B cell (primary cell): ENCODE measurements around the gene ENOPH1. TPM values are rescaled to one million over a fixed set of nuclear protein-coding genes. Genes with fewer than 3 reads are reported as not detected.

Experiments
- ATAC-seq: fragments of 200-7000 bp; cut with Tn5 transposase; one replicate; pipeline ENCODE4 v1.10.0; 2021; ENCODE audit warnings: low read depth, mild to moderate bottlenecking, moderate number of reproducible peaks, moderate library complexity
- CTCF ChIA-PET: fragments of 350-600 bp; sonication (Branson Sonifier 250); formaldehyde crosslinking; loops from one replicate; lab custom pipeline; 2021; ENCODE audit warnings: antibody characterized with exemption, inconsistent platforms; lab: Charles Lee
- POLR2A ChIA-PET: fragments of 350-600 bp; sonication (Branson Sonifier 250); formaldehyde crosslinking; loops from one replicate; lab custom pipeline; 2021; ENCODE audit warnings: antibody characterized with exemption; lab: Charles Lee
- DNase-seq: peaks from one replicate; pipeline ENCODE4 v3.0.0; 2013
- H2AFZ ChIP-seq: 2 replicates; pipeline ENCODE4 v1.6.1; 2012; ENCODE audit warnings: mild to moderate bottlenecking, low read depth, low read length; ENCODE audit not compliant: insufficient read depth, poor library complexity, severe bottlenecking
- H3K27ac ChIP-seq, 2 donors: 1 replicate in 1 of 2; 2 replicates in 1 of 2; pipeline ENCODE4 v1.5.1; 2012 to 2013; ENCODE audit warnings: low read length in 2 of 2, mild to moderate bottlenecking in 2 of 2, moderate library complexity in 1 of 2
- H3K27me3 ChIP-seq, 4 experiments: fragments of 200-600 bp in 1 of 4; sonication (generic) in 1 of 4; replicated peaks in 1 of 4; 1 replicate in 2 of 4; 2 replicates in 2 of 4; pipeline versions ENCODE4 v1.6.1 to v1.7.0; 2013 to 2016; ENCODE audit warnings: low read length in 3 of 4, mild to moderate bottlenecking in 2 of 4, mixed read lengths in 1 of 4, moderate library complexity in 1 of 4; ENCODE audit not compliant: insufficient read depth in 4 of 4, control insufficient read depth in 3 of 4; ENCODE audit errors: control extremely low read depth in 1 of 4
- H3K36me3 ChIP-seq, 2 experiments: replicated peaks in 1 of 2; 1 replicate in 1 of 2; 2 replicates in 1 of 2; pipeline versions ENCODE4 v1.6.1 to v1.7.1; 2013; ENCODE audit warnings: low read length in 1 of 2; ENCODE audit not compliant: insufficient read depth in 2 of 2, control insufficient read depth in 1 of 2; ENCODE audit errors: control extremely low read depth in 1 of 2, extremely low read depth in 1 of 2
- H3K4me1 ChIP-seq, 2 donors: fragments of 200-600 bp in 1 of 2; sonication (generic) in 1 of 2; 1 replicate in 1 of 2; 2 replicates in 1 of 2; pipeline versions ENCODE4 v1.5.1 to v1.6.1; 2013 to 2017; ENCODE audit warnings: low read length in 2 of 2; ENCODE audit not compliant: control insufficient read depth in 2 of 2, insufficient read depth in 2 of 2
- H3K4me2 ChIP-seq: replicated peaks from 2 replicates; pipeline ENCODE3; 2012; ENCODE audit warnings: mild to moderate bottlenecking, low read depth, low read length; ENCODE audit not compliant: poor library complexity, severe bottlenecking
- H3K4me3 ChIP-seq, 5 experiments: fragments of 200-600 bp in 1 of 5; sonication (generic) in 1 of 5; 1 replicate in 3 of 5; 2 replicates in 2 of 5; pipeline versions ENCODE4 v1.5.1 to v1.7.0; 2011 to 2016; ENCODE audit warnings: low read length in 4 of 5, mild to moderate bottlenecking in 4 of 5, low read depth in 2 of 5, control low read depth in 1 of 5, moderate library complexity in 1 of 5; ENCODE audit not compliant: insufficient read depth in 1 of 5; ENCODE audit errors: control extremely low read depth in 1 of 5, extremely low read depth in 1 of 5
- H3K79me2 ChIP-seq: fragments of 200-600 bp; sonication (generic); one replicate; pipeline ENCODE4 v1.6.0; 2016; ENCODE audit warnings: low read length; ENCODE audit not compliant: control insufficient read depth, insufficient read depth
- H3K9ac ChIP-seq: fragments of 200-600 bp; sonication (generic); 2 replicates; pipeline ENCODE4 v1.6.1; 2017; ENCODE audit warnings: mild to moderate bottlenecking, low read length, moderate library complexity
- H3K9me3 ChIP-seq, 3 donors: one replicate each; pipeline versions ENCODE4 v1.6.1 to v1.7.1; 2013; ENCODE audit warnings: low read length in 2 of 3; ENCODE audit not compliant: control insufficient read depth in 2 of 3, insufficient read depth in 1 of 3; ENCODE audit errors: control extremely low read depth in 1 of 3
- H4K20me1 ChIP-seq: 2 replicates; pipeline ENCODE4 v1.6.0; 2012; ENCODE audit warnings: mild to moderate bottlenecking, low read length; ENCODE audit not compliant: insufficient read depth, control insufficient read depth, poor library complexity, severe bottlenecking
- H3K27ac Mint-ChIP-seq: one replicate; pipeline ENCODE4 v1.8.0; 2021; ENCODE audit warnings: mixed read lengths
- H3K27me3 Mint-ChIP-seq: one replicate; pipeline ENCODE4 v1.8.0; 2021; ENCODE audit warnings: mixed read lengths
- H3K4me1 Mint-ChIP-seq: one replicate; pipeline ENCODE4 v1.8.0; 2021; ENCODE audit warnings: mixed read lengths
- H3K4me3 Mint-ChIP-seq: one replicate; pipeline ENCODE4 v1.8.0; 2021; ENCODE audit warnings: mixed read lengths
- H3K9me3 Mint-ChIP-seq: one replicate; pipeline ENCODE4 v1.8.0; 2022; ENCODE audit warnings: mixed read lengths; ENCODE audit not compliant: insufficient read depth
- CTCF ChIP-seq: fragments of 200-600 bp; IDR thresholded peaks from one replicate; pipeline ENCODE4 v1.8.0; 2022; ENCODE audit warnings: antibody characterized with exemption, mild to moderate bottlenecking
- EZH2 ChIP-seq: IDR thresholded peaks from 2 replicates; pipeline ENCODE4 v1.6.1; 2012; ENCODE audit warnings: borderline replicate concordance, low read depth, mild to moderate bottlenecking, moderate library complexity, low read length; ENCODE audit not compliant: insufficient read depth, poor library complexity, severe bottlenecking
- WGBS: methylation state at CpG from one replicate; pipeline ENCODE4 v1.1.5; 2013; ENCODE audit warnings: missing lambda C conversion rate; ENCODE audit not compliant: insufficient coverage; 5-methylcytosine and 5-hydroxymethylcytosine counted together
- intact Hi-C: fragments of 100-400 bp; cut with micrococcal nuclease; formaldehyde crosslinking; loops from one replicate; pipeline ENCODE4 v1.10.0; 2022
- polyA plus RNA-seq: library from polyadenylated mRNA; depleted of rRNA; stranded (reverse); fragments of >200 nt; gene quantifications from 2 replicates; pipeline ENCODE4 v1.2.3, GENCODE V29; 2012
- total RNA-seq, 2 donors: library from RNA; stranded (reverse); fragments of 120-200 nt in 1 of 2; gene quantifications; 1 replicate in 1 of 2; 2 replicates in 1 of 2; pipeline versions ENCODE4 v1.2.3 to v1.2.4, GENCODE V29; 2013 to 2022

ENOPH1 gene
- total and polyA plus RNA-seq, 2 donors (not counting 1 experiment from before 2014, with no cell fraction given): 10.9 to 20.2 TPM

- WGBS: no CpG with 5 or more reads among the region's 2 CpGs
- ChIA-PET POLR2A (no interaction called here), CTCF (no interaction called here)
- H4K20me1 ChIP-seq: no peaks in the 10 kb centered on the region
- no peak overlapping the region for H3K9ac ChIP-seq
- no peak for TF ChIP-seq CTCF
- no peak for TF ChIP-seq EZH2
- H3K4me3 ChIP-seq: no peak overlapping the region
- H3K9me3 ChIP-seq: no peaks in the 10 kb centered on the region
- H3K4me1 Mint-ChIP-seq: no peaks in the 10 kb centered on the region
- H3K27me3 ChIP-seq: no peaks in the 10 kb centered on the region
- no peaks in the 10 kb centered on the region for H3K27me3 Mint-ChIP-seq
- no peaks in the 10 kb centered on the region for H3K79me2 ChIP-seq
- intact Hi-C loops: no loop called here
- H3K9me3 Mint-ChIP-seq: no peaks in the 10 kb centered on the region
- ATAC-seq (no peak), DNase-seq (no peak)
- H3K27ac Mint-ChIP-seq: no peak overlapping the region
- H3K4me1 ChIP-seq: no peaks in the 10 kb centered on the region
- no peak overlapping the region for H3K27ac ChIP-seq
- no peaks in the 10 kb centered on the region for H3K36me3 ChIP-seq
- no peak overlapping the region for H3K4me2 ChIP-seq
- H2AFZ ChIP-seq: no peak overlapping the region
- no peak overlapping the region for H3K4me3 Mint-ChIP-seq
Observed at GRCh38 chr4:82493721-82494425, 63.5 kb downstream of the ENOPH1 start.

GRCh38 chr4:82495666-82496065 is 65.3 kb downstream of the ENOPH1 start:
- ChIA-PET CTCF (no interaction called here), POLR2A (no interaction called here)
- TF ChIP-seq EZH2: no peak
- TF ChIP-seq CTCF: no peak
- Histone ChIP-seq H2AFZ (no peak overlapping the region), H4K20me1 (no peaks in the 10 kb centered on the region), H3K4me1 (no peaks in the 10 kb centered on the region), H3K27me3 (no peaks in the 10 kb centered on the region), H3K4me2 (no peak overlapping the region), H3K27ac (no peak overlapping the region), H3K9ac (no peak overlapping the region), H3K9me3 (no peaks in the 10 kb centered on the region), H3K4me3 (no peak overlapping the region), H3K79me2 (no peaks in the 10 kb centered on the region), H3K36me3 (no peaks in the 10 kb centered on the region)
- DNase-seq (no peak), ATAC-seq (no peak)
- Mint-ChIP-seq H3K27me3 (no peaks in the 10 kb centered on the region), H3K4me3 (no peak overlapping the region), H3K4me1 (no peaks in the 10 kb centered on the region), H3K9me3 (no peaks in the 10 kb centered on the region), H3K27ac (no peak overlapping the region)
- intact Hi-C loops: no loop called here
- 98% methylated on average over 4 of the region's 4 CpGs for WGBS
